GM19023 (cell line): ENCODE results near the gene RPL41.
"Not testable (repeated sequence)": the region's sequence is repeated elsewhere in the genome, so short reads cannot be mapped to it uniquely, and the experiment has no call there.

Experiments
- ATAC-seq: cut with Tn5 transposase; IDR thresholded peaks from one replicate; pipeline ENCODE4 v1.9.1; 2021; ENCODE audit warnings: mild to moderate bottlenecking, moderate library complexity; ENCODE audit not compliant: unreplicated experiment

Gene RPL41

GRCh38 chr12:56102683-56103065 lies 13.8 kb upstream of the RPL41 start:
- no peak for ATAC-seq

DNA sequence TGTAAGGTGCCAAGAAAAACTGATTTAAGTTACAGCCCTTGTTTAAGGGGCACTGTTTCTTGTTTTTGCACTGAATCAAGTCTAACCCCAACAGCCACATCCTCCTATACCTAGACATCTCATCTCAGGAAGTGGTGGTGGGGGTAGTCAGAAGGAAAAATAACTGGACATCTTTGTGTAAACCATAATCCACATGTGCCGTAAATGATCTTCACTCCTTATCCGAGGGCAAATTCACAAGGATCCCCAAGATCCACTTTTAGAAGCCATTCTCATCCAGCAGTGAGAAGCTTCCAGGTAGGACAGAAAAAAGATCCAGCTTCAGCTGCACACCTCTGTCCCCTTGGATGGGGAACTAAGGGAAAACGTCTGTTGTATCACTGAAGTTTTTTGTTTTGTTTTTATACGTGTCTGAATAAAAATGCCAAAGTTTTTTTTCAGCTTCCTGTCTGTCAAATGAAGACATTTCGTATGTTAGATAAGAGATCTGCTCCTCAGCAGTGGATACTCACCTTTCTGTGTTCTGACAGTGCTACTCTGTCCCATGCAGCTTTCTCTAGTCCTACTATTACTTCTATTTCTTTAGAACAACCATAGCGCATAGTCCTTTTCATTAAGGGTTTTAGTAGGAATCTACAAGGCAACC lies 13.2 kb upstream of the RPL41 start:
- no peak for ATAC-seq

DNA sequence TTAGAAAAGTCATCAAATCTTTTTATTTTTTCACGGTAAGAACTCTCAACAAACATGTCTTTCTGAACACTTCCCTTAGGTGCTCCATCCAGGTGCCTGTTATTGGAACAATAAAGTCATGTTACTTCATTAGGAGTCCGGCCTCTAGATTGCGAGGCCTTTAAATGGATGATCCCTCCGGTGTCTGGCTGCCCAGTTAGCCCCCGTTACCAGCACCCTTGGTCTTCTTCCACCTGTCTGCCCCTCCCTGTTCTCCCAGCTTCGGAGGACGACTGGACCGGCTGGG lies 12.7 kb upstream of the RPL41 start:
- ATAC-seq: no peak

DNA sequence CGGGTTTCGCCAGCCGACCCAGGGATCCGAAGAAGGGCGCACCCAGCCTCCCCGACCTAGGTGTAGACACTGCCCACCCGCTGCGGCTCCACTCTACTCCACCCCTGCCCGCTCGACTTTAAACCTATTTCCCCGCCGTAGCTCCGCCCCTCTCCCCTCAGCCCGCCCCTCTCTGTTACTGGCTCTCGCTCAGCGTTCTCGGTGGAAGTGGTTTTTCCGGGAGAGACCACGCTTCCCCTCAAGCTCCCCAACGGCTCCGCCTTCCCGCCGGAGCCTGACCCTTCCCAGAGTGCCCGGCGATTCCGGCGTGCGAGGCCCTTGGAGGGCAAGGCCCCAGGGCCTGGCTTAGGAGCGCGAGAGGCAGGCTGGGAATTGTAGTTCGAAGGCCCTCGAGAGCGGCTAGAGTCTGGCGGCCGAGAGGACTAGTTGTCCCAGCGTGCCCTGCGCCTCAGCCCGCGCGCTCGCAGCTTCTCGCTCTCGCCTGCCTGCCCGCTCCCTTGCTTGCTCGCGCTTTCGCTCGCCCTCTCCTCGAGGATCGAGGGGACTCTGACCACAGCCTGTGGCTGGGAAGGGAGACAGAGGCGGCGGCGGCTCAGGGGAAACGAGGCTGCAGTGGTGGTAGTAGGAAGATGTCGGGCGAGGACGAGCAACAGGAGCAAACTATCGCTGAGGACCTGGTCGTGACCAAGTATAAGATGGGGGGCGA lies 12.2 kb upstream of the RPL41 start, which contains the start of gene PA2G4:
TSS of gene PA2G4 (plus strand) at position 451 of the 706 bp plus-strand sequence. CDS start at position 630, 179 bp downstream.
- peak; percentile 95 for ATAC-seq

- ATAC-seq: peak; percentile 17
Observed at GRCh38 chr12:56104815-56105608, 11.4 kb upstream of the RPL41 start.

DNA sequence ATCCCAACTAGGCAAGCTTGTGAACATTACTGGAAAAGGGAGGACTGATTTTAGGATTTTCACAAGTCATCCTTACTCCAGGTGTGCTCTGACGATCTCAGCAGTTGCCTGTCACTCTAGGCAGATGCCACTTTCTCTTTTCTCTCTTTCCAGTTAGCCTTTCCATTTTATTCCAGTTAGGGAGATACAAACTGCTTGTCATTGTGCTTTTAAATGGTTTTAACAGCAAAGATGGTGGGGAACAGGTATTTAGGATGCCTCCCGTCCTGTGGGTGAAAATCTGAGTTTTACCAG lies 10.9 kb upstream of the RPL41 start:
- ATAC-seq: no peak

DNA sequence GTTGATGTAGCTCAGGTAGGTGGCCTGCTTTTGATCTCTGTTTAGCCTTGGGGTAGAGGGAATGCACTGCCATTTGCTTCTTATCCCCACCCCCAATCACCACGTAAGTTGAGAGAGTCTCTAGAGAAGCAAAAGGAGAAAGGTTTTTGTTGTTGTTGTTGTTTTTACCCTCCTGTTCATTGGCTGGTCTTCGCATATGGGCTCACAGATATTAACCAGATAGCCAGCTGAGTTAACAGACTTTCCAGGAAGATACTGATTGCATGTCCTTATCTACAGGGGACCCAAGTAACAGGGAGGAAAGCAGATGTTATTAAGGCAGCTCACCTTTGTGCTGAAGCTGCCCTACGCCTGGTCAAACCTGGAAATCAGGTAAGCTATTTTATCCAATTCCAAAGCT lies 9.2 kb upstream of the RPL41 start:
- no peak for ATAC-seq

DNA sequence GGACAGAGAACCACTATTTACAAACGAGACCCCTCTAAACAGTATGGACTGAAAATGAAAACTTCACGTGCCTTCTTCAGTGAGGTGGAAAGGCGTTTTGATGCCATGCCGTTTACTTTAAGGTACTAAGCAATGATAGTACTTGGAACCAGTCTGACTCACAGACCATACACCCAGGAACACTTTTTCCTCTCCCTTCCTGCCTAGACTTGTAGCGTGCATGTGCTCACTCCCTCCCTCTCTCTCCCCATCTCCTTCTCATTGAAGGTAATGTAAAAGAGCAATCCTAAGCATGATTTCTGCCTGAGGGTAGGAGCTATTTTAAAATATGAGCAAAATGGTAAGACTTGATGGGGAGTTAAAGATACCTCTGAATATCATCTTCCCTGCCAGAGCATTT lies 5.9 kb upstream of the RPL41 start:
- no peak for ATAC-seq

DNA sequence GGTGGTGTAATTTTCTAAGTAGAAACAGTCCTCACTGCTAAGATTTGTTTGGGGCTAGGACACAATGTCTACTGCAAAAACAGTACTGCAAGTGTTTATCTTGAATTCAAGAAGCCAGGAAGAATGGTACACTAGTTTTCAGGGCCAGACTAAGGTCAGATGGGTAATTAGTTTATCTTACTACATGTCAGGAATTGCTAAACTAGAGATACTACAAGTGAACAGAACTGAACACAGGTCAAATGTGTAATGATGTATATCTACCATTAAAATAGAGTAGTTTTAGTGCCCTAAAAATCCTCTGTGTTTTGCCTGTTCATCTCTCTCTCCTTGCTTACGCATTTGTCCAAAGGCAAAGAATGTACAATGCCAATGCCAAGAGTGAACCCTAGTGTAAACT lies 2.3 kb upstream of the RPL41 start:
- ATAC-seq: no peak

DNA sequence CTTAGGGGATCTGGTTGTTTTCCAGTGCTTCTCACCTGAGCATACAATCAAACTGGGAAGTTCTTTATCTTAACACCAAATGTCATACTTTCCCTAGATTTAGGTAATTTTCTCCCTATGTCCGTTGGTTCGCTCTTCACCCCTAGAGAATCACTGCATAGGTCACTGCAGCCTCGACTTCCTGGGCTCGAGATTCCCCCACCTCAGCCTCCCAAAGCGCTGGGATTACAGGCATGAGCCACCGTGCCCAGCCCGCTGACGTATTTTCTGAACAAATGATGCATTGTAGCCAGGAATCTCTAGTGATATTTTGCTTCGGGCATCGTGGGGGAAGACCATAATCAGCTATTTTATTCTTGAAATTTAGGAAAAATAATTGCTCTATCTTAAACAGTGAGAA lies 1.1 kb upstream of the RPL41 start:
- no peak for ATAC-seq

GRCh38 chr12:56117082-56117706 lies 761 bp downstream of the RPL41 start:
- ATAC-seq: not testable (repeated sequence)

GRCh38 chr12:56117778-56118687 lies 1.6 kb downstream of the RPL41 start, which contains the start of gene ZC3H10:
Gene ZC3H10, plus strand, starts transcription at chr12:56118266. Its CDS starts 2,297 bp downstream, at chr12:56120563.
- peak; percentile 75 for ATAC-seq

- ATAC-seq: no peak
Observed at GRCh38 chr12:56118688-56119357, 2.4 kb downstream of the RPL41 start.

DNA sequence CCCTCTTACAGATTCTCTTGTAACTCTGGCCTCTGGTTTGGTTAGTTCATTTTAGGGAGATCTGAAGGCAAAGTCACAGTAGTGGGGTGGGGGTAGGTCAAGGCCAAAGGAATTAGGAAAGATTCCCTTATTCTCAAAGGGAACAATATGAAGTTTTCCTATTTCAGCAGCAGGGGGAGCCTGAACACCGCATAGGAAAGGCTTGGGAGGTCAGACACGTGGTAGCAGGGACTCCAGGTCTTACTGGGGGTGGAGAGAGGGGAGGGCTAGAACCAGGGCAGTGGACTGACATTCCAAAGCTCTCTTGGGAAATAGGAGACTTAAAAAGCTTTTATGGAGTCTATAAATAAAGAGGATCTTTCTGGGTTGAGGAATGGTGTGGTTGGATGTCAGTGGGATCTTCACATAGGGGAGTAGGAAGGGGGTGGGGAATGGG lies 2.9 kb downstream of the RPL41 start:
- ATAC-seq: no peak

- no peak for ATAC-seq
Observed at GRCh38 chr12:56120158-56120846, 3.9 kb downstream of the RPL41 start.

- ATAC-seq: no peak
Observed at GRCh38 chr12:56121204-56121870, 4.9 kb downstream of the RPL41 start.

DNA sequence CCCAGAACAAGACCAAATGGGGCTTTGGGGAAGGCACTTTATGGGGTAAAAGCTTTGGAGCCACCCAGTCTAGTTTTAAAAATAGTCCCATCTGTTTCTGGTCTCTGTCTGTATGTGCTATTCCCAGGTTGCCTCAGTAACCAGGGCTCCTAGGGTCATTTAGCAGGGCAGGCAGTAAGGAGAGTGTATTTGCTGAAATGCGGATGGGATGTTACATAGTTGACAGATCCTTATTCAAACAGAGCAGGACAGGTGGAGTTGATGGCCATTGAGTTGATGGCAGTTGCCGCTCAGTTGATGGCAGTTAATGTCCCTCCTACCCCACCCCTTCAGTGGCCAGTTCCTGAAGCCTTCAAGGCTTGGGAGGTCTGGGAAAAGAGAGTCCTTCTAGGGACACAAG lies 6.2 kb downstream of the RPL41 start:
- no peak for ATAC-seq

DNA sequence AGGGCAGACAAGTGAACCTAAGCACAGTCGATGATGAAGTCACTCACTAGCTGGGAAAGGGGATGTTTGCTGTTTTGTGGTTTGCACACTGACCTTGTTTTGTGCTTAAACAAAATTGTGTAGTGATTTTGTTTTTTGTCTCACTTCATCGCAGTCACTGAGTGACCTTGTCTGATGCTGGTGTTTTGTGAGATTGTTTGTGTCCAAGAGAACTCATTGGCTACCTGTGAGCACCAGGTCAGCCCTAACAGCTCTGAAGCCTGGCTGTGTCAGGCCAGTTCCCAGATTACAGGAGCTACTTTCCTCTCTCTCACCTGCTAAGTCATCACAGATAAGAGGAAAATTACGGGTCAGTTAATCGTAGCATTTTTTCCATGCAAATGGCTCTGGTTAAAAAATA lies 7.7 kb downstream of the RPL41 start:
- ATAC-seq: no peak

- ATAC-seq: no peak
Observed at GRCh38 chr12:56126732-56127239, 10.4 kb downstream of the RPL41 start.
